HCT116 (cell line): ENCODE results near the gene RASAL2. TPM values are rescaled to one million over a fixed set of nuclear protein-coding genes. Genes with fewer than 3 reads are reported as not detected.

Experiments
- ATAC-seq: fragments of 200-7000 bp; cut with Tn5 transposase; 2 replicates; pipeline ENCODE4 v1.9.1; 2020; ENCODE audit warnings: mild to moderate bottlenecking, moderate library complexity
- BruUV-seq: library from RNA; stranded (reverse); fragments of 400-500 nt; replicated peaks from 2 replicates; lab custom pipeline; 2021; lab: Mats Ljungman, UMichigan
- CTCF ChIA-PET: fragments of 300-600 bp; sonication (Branson Sonifier 250); formaldehyde crosslinking; loops from one replicate; lab custom pipeline; 2021; ENCODE audit warnings: antibody characterized with exemption; lab: Charles Lee
- POLR2A ChIA-PET: fragments of 300-600, 350-600 bp; sonication (Branson Sonifier 250); formaldehyde crosslinking; loops from one replicate; lab custom pipeline; 2021; ENCODE audit warnings: antibody characterized with exemption; lab: Charles Lee
- RAD21 ChIA-PET, 2 experiments: fragments of 300-600 bp; sonication (Branson Sonifier 250); formaldehyde crosslinking; loops; one replicate each; lab custom pipeline; 2023; ENCODE audit warnings: low total read pairs in 2 of 2; ENCODE audit not compliant: uncharacterized antibody in 2 of 2, unreplicated experiment in 2 of 2, low non-redundant PET in 1 of 2; lab: Charles Lee
- DNase-seq: peaks from one replicate; pipeline ENCODE4 v3.0.0-alpha.2; 2010; ENCODE audit warnings: low read depth, low spot score
- H2AFZ ChIP-seq: fragments of 200-600 bp; shearing (Covaris generic), sonication (generic); 2 replicates; pipeline ENCODE4 v1.6.1; 2017; ENCODE audit warnings: low read depth, mixed run types, mixed read lengths, antibody characterized with exemption, low read length; ENCODE audit not compliant: poor library complexity, severe bottlenecking
- H3K27ac ChIP-seq: 2 replicates; pipeline ENCODE4 v1.5.1; 2012; ENCODE audit warnings: low read depth, low read length
- H3K27me3 ChIP-seq: fragments of 200-600 bp; sonication (generic); 2 replicates; pipeline ENCODE4 v1.6.1; 2016; ENCODE audit warnings: mixed run types, low read length, mixed read lengths; ENCODE audit not compliant: insufficient read depth
- H3K36me3 ChIP-seq, 2 experiments: fragments of 200-500 bp in 1 of 2; fragments of 200-600 bp in 1 of 2; sonication (Bioruptor generic) in 1 of 2; sonication (generic) in 1 of 2; 2 replicates each; pipeline versions ENCODE4 v1.5.1 to v1.6.1; 2014 to 2016; ENCODE audit warnings: low read length in 2 of 2, inconsistent platforms in 1 of 2, mixed read lengths in 1 of 2, mixed run types in 1 of 2; ENCODE audit not compliant: insufficient read depth in 2 of 2, control insufficient read depth in 1 of 2
- H3K4me1 ChIP-seq, 2 experiments: fragments of 200-600 bp in 1 of 2; sonication (generic) in 1 of 2; 2 replicates each; pipeline versions ENCODE4 v1.5.1 to v1.6.1; 2012 to 2017; ENCODE audit warnings: low read length in 2 of 2, inconsistent platforms in 1 of 2, mild to moderate bottlenecking in 1 of 2, mixed read lengths in 1 of 2, mixed run types in 1 of 2, moderate library complexity in 1 of 2; ENCODE audit not compliant: insufficient read depth in 2 of 2, control insufficient read depth in 1 of 2
- H3K4me2 ChIP-seq: fragments of 200-600 bp; sonication (generic); 2 replicates; pipeline ENCODE4 v1.6.1; 2017; ENCODE audit warnings: mixed run types, low read length, mixed read lengths
- H3K4me3 ChIP-seq, 2 experiments: fragments of 200-600 bp in 1 of 2; sonication (generic) in 1 of 2; replicated peaks in 1 of 2; 2 replicates each; pipeline ENCODE4 v1.5.1; 2011 to 2016; ENCODE audit warnings: low read length in 2 of 2, control low read depth in 1 of 2, low read depth in 1 of 2, mild to moderate bottlenecking in 1 of 2, mixed read lengths in 1 of 2, mixed run types in 1 of 2
- H3K79me2 ChIP-seq: fragments of 200-600 bp; sonication (generic); 2 replicates; pipeline ENCODE4 v1.6.1; 2017; ENCODE audit warnings: mild to moderate bottlenecking, mixed run types, low read length, moderate library complexity, mixed read lengths; ENCODE audit not compliant: insufficient read depth
- H3K9ac ChIP-seq: fragments of 200-600 bp; sonication (generic); 2 replicates; pipeline ENCODE4 v1.6.1; 2016; ENCODE audit warnings: low read length, mixed read lengths
- H3K9me2 ChIP-seq: fragments of 200-600 bp; sonication (generic), shearing (Covaris generic); 2 replicates; pipeline ENCODE4 v1.6.1; 2017; ENCODE audit warnings: mixed run types, mild to moderate bottlenecking, moderate library complexity; ENCODE audit not compliant: insufficient read depth
- H3K9me3 ChIP-seq, 2 experiments: fragments of 200-500 bp in 1 of 2; fragments of 200-600 bp in 1 of 2; sonication (Bioruptor generic) in 1 of 2; sonication (generic) in 1 of 2; 2 replicates each; pipeline ENCODE4 v1.6.1; 2014 to 2017; ENCODE audit warnings: low read length in 2 of 2, mixed read lengths in 2 of 2, inconsistent platforms in 1 of 2, low read depth in 1 of 2, mild to moderate bottlenecking in 1 of 2, mixed run types in 1 of 2, moderate library complexity in 1 of 2; ENCODE audit not compliant: control insufficient read depth in 1 of 2, insufficient read depth in 1 of 2
- H4K20me1 ChIP-seq: fragments of 200-600 bp; sonication (generic), shearing (Covaris generic); 2 replicates; pipeline ENCODE4 v1.6.1; 2017; ENCODE audit warnings: mixed run types, mild to moderate bottlenecking, moderate library complexity; ENCODE audit not compliant: insufficient read depth
- CBX3 ChIP-seq: IDR thresholded peaks from 2 replicates; pipeline ENCODE4 v1.6.1; 2012; ENCODE audit warnings: low read depth
- EGR1 ChIP-seq: IDR thresholded peaks from 2 replicates; pipeline ENCODE4 v1.6.1; 2012; ENCODE audit warnings: low read depth
- JUND ChIP-seq: IDR thresholded peaks from 2 replicates; pipeline ENCODE4 v1.6.1; 2012
- SRF ChIP-seq: IDR thresholded peaks from 2 replicates; pipeline ENCODE4 v1.6.1; 2012; ENCODE audit warnings: low read depth
- YY1 ChIP-seq: IDR thresholded peaks from 2 replicates; pipeline ENCODE4 v1.6.1; 2011; ENCODE audit warnings: low read length, low read depth, moderate library complexity, mild to moderate bottlenecking; ENCODE audit not compliant: insufficient replicate concordance; ENCODE audit errors: extremely low read depth
- intact Hi-C: fragments of 100-400 bp; cut with micrococcal nuclease; formaldehyde crosslinking; loops from 2 replicates; pipeline ENCODE4 v1.10.0; 2022
- total RNA-seq: library from RNA; stranded (reverse); gene quantifications from one replicate; pipeline ENCODE4 v1.2.1, GENCODE V29; 2021; ENCODE audit not compliant: unreplicated experiment
- TF ChIP-seq, protein P1 (sequence below): IDR thresholded peaks from 2 replicates; pipeline ENCODE4 v1.6.1; 2012
- TF ChIP-seq, protein P2 (sequence below): IDR thresholded peaks from 2 replicates; pipeline ENCODE4 v1.6.1; 2011; ENCODE audit warnings: mild to moderate bottlenecking, low read length, moderate library complexity; ENCODE audit not compliant: insufficient replicate concordance; ENCODE audit errors: extremely low read depth
- TF ChIP-seq, protein P3 (sequence below): IDR thresholded peaks from 2 replicates; pipeline ENCODE4 v1.6.1; 2012
- TF ChIP-seq, protein P4 (sequence below), 3 experiments: fragments of 200-600 bp in 1 of 3; sonication (generic) in 1 of 3; IDR thresholded peaks in 2 of 3; conservative IDR thresholded peaks in 1 of 3; 2 replicates each; pipeline ENCODE4 v1.5.1; 2012 to 2017; ENCODE audit warnings: low read depth in 2 of 3, low read length in 2 of 3, antibody characterized with exemption in 1 of 3, borderline replicate concordance in 1 of 3, control low read depth in 1 of 3, mild to moderate bottlenecking in 1 of 3, mixed read lengths in 1 of 3, mixed run types in 1 of 3, moderate library complexity in 1 of 3; ENCODE audit not compliant: insufficient read depth in 1 of 3

The RASAL2 gene
- total RNA-seq, 1 experiment from 2014 or later, result 11.7 TPM

DNA sequence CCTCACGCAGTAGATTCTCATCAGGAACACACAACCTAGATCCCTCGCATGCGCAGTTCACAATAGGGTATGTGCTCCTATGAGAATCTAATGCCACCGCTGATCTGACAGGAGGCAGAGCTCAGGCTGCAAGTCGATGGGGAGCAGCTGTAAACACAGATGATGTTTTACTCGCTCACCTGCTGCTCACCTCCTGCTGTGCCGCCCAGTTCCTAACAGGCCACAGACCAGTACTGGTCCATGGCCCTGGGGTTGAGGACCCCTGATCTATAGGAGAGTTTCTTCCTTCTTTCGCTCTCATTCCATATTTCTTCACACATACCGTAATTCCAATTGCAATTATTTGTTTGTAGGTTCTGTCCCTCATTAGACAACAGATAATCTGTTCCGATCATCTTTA is 299.5 kb downstream of the RASAL2 start:
- intact Hi-C loops, result no loop called here
- H3K4me1 ChIP-seq, result peaks cover 0 to 12% of the 10 kb centered on the region in 2 experiments; a peak in 2 of 4 replicates
- no peak for DNase-seq
- TF ChIP-seq, protein P1, sequence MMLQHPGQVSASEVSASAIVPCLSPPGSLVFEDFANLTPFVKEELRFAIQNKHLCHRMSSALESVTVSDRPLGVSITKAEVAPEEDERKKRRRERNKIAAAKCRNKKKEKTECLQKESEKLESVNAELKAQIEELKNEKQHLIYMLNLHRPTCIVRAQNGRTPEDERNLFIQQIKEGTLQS, result no peak
- TF ChIP-seq, protein P2, sequence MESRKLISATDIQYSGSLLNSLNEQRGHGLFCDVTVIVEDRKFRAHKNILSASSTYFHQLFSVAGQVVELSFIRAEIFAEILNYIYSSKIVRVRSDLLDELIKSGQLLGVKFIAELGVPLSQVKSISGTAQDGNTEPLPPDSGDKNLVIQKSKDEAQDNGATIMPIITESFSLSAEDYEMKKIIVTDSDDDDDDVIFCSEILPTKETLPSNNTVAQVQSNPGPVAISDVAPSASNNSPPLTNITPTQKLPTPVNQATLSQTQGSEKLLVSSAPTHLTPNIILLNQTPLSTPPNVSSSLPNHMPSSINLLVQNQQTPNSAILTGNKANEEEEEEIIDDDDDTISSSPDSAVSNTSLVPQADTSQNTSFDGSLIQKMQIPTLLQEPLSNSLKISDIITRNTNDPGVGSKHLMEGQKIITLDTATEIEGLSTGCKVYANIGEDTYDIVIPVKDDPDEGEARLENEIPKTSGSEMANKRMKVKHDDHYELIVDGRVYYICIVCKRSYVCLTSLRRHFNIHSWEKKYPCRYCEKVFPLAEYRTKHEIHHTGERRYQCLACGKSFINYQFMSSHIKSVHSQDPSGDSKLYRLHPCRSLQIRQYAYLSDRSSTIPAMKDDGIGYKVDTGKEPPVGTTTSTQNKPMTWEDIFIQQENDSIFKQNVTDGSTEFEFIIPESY, result no peak
- TF ChIP-seq CBX3, result no peak
- no peak for TF ChIP-seq JUND
- no peak for TF ChIP-seq YY1
- TF ChIP-seq EGR1, result no peak
- TF ChIP-seq SRF, result no peak
- TF ChIP-seq, protein P3, sequence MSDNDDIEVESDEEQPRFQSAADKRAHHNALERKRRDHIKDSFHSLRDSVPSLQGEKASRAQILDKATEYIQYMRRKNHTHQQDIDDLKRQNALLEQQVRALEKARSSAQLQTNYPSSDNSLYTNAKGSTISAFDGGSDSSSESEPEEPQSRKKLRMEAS, result no peak
- TF ChIP-seq, protein P4, sequence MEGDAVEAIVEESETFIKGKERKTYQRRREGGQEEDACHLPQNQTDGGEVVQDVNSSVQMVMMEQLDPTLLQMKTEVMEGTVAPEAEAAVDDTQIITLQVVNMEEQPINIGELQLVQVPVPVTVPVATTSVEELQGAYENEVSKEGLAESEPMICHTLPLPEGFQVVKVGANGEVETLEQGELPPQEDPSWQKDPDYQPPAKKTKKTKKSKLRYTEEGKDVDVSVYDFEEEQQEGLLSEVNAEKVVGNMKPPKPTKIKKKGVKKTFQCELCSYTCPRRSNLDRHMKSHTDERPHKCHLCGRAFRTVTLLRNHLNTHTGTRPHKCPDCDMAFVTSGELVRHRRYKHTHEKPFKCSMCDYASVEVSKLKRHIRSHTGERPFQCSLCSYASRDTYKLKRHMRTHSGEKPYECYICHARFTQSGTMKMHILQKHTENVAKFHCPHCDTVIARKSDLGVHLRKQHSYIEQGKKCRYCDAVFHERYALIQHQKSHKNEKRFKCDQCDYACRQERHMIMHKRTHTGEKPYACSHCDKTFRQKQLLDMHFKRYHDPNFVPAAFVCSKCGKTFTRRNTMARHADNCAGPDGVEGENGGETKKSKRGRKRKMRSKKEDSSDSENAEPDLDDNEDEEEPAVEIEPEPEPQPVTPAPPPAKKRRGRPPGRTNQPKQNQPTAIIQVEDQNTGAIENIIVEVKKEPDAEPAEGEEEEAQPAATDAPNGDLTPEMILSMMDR (IDR thresholded peaks at IDR 0.05 in 2 of 3, conservative IDR thresholded peaks at IDR 0.05 in 1 of 3; ENCODE audit: borderline replicate concordance in 1 of 3, insufficient read depth in 1 of 3, low read depth in 2 of 3, low read length in 2 of 3), result no peak
- TF ChIP-seq, all 23 proteins: peak for 0
- H3K4me2 ChIP-seq, result no peak overlapping the region
- no peaks in the 10 kb centered on the region for H4K20me1 ChIP-seq
- ChIA-PET CTCF (no interaction called here), RAD21 (no interaction called here), POLR2A (no interaction called here)
- ATAC-seq, result no peak
- H3K27ac ChIP-seq, result no peak overlapping the region
- H3K9me2 ChIP-seq, result no peaks in the 10 kb centered on the region
- no peaks in the 10 kb centered on the region for H3K9me3 ChIP-seq
- no peak overlapping the region for H3K9ac ChIP-seq
- no peaks in the 10 kb centered on the region for H3K36me3 ChIP-seq
- H2AFZ ChIP-seq, result no peak overlapping the region
- no peaks in the 10 kb centered on the region for H3K27me3 ChIP-seq
- no peak overlapping the region for H3K4me3 ChIP-seq
- no TSS peak for BruUV-seq
- H3K79me2 ChIP-seq, result no peaks in the 10 kb centered on the region
